Endothelial cell of umbilical vein (primary cell): ENCODE data around the gene FCN1. TPM values are rescaled to one million over a fixed set of nuclear protein-coding genes. Genes with fewer than 3 reads are reported as not detected.

Source experiments
- BruUV-seq: library from RNA; stranded (reverse); fragments of 400-500 nt; replicated peaks from 2 replicates; lab custom pipeline; 2021; lab: Mats Ljungman, UMichigan
- CTCF ChIA-PET: fragments of 300-600, 350-600 bp; sonication (Branson Sonifier 250); formaldehyde crosslinking; loops from one replicate; lab custom pipeline; 2021; ENCODE audit warnings: antibody characterized with exemption, inconsistent platforms; lab: Charles Lee
- POLR2A ChIA-PET: fragments of 300-600, 350-600 bp; sonication (Branson Sonifier 250); formaldehyde crosslinking; loops from one replicate; lab custom pipeline; 2021; ENCODE audit warnings: antibody characterized with exemption, inconsistent platforms; lab: Charles Lee
- DNase-seq: peaks from one replicate; pipeline ENCODE4 v3.0.0-alpha.2; 2011; ENCODE audit warnings: low read depth, low spot score
- FAIRE-seq: peaks from 2 replicates; lab custom pipeline; 2011; peaks lifted over from hg19 to GRCh38; lab: Jason Lieb, UNC
- H2AFZ ChIP-seq: 2 replicates; pipeline ENCODE4 v1.6.0; 2012; ENCODE audit warnings: low read depth, low read length, control low read depth, inconsistent platforms
- H3K27ac ChIP-seq: 2 replicates; pipeline ENCODE4 v1.5.1; 2011; ENCODE audit warnings: low read depth, mild to moderate bottlenecking, control low read depth, low read length, moderate library complexity; ENCODE audit not compliant: insufficient read depth
- H3K27me3 ChIP-seq, 2 experiments: 2 replicates each; pipeline versions ENCODE4 v1.6.0 to v1.6.1; 2011; ENCODE audit warnings: low read length in 2 of 2, mixed read lengths in 1 of 2; ENCODE audit not compliant: control insufficient read depth in 2 of 2, insufficient read depth in 2 of 2
- H3K36me3 ChIP-seq, 2 experiments: 2 replicates in 1 of 2; 3 replicates in 1 of 2; pipeline ENCODE4 v1.5.1; 2011; ENCODE audit warnings: low read length in 2 of 2, mild to moderate bottlenecking in 1 of 2, moderate library complexity in 1 of 2; ENCODE audit not compliant: control insufficient read depth in 2 of 2, insufficient read depth in 2 of 2; ENCODE audit errors: extremely low read depth in 1 of 2
- H3K4me1 ChIP-seq: 3 replicates; pipeline ENCODE4 v1.5.1; 2011; ENCODE audit warnings: mild to moderate bottlenecking, low read length; ENCODE audit not compliant: control insufficient read depth, insufficient read depth; ENCODE audit errors: extremely low read depth
- H3K4me2 ChIP-seq: 2 replicates; pipeline ENCODE4 v1.6.1; 2011; ENCODE audit warnings: low read length, control low read depth, mixed read lengths; ENCODE audit not compliant: insufficient read depth
- H3K4me3 ChIP-seq, 3 experiments: fragments of 200-600 bp in 1 of 3; sonication (generic), shearing (Covaris generic) in 1 of 3; replicated peaks in 1 of 3; 2 replicates each; pipeline ENCODE4 v1.5.1; 2011 to 2016; ENCODE audit warnings: control low read depth in 3 of 3, low read length in 3 of 3, mild to moderate bottlenecking in 2 of 3, inconsistent platforms in 1 of 3, low read depth in 1 of 3, moderate library complexity in 1 of 3; ENCODE audit not compliant: insufficient read depth in 1 of 3
- H3K79me2 ChIP-seq: 2 replicates; pipeline ENCODE4 v1.6.0; 2012; ENCODE audit warnings: low read length, inconsistent platforms; ENCODE audit not compliant: control insufficient read depth, insufficient read depth
- H3K9ac ChIP-seq: replicated peaks from 2 replicates; pipeline ENCODE3; 2011; ENCODE audit warnings: low read length, control low read depth; ENCODE audit not compliant: insufficient read depth; ENCODE audit errors: extremely low read depth
- H3K9me1 ChIP-seq: replicated peaks from 3 replicates; pipeline ENCODE4 v1.6.0; 2011; ENCODE audit warnings: mild to moderate bottlenecking, low read length; ENCODE audit not compliant: control insufficient read depth, insufficient read depth; ENCODE audit errors: extremely low read depth
- H3K9me3 ChIP-seq: replicated peaks from 2 replicates; pipeline ENCODE4 v1.5.1; 2012; ENCODE audit warnings: low read length, inconsistent platforms; ENCODE audit not compliant: control insufficient read depth, insufficient read depth
- H4K20me1 ChIP-seq: replicated peaks from 2 replicates; pipeline ENCODE3; 2011; ENCODE audit warnings: mild to moderate bottlenecking, low read length; ENCODE audit not compliant: control insufficient read depth, insufficient read depth; ENCODE audit errors: extremely low read depth
- CTCF ChIP-seq, 2 donors: IDR thresholded peaks; 1 replicate in 1 of 2; 2 replicates in 1 of 2; pipeline ENCODE4 v1.5.1; 2011; ENCODE audit warnings: low read length in 2 of 2, mild to moderate bottlenecking in 2 of 2, moderate library complexity in 2 of 2, control low read depth in 1 of 2, inconsistent platforms in 1 of 2, low read depth in 1 of 2; ENCODE audit not compliant: insufficient read depth in 1 of 2; ENCODE audit errors: extremely low read depth in 1 of 2
- EZH2 ChIP-seq: IDR thresholded peaks from 2 replicates; pipeline ENCODE4 v1.6.1; 2012; ENCODE audit warnings: borderline replicate concordance, low read depth, mild to moderate bottlenecking, moderate library complexity, low read length, inconsistent platforms; ENCODE audit not compliant: severe bottlenecking
- FOS ChIP-seq: IDR thresholded peaks from 2 replicates; pipeline ENCODE4 v1.6.1; 2011; ENCODE audit warnings: mild to moderate bottlenecking, low read length, moderate library complexity, borderline replicate concordance; ENCODE audit not compliant: insufficient read depth
- GATA2 ChIP-seq: IDR thresholded peaks from 2 replicates; pipeline ENCODE4 v1.7.0; 2011; ENCODE audit warnings: low read depth, mild to moderate bottlenecking, moderate library complexity, mixed read lengths, low read length; ENCODE audit not compliant: insufficient read length, insufficient read depth
- JUN ChIP-seq: IDR thresholded peaks from 2 replicates; pipeline ENCODE4 v1.6.1; 2011; ENCODE audit warnings: borderline replicate concordance, low read depth; ENCODE audit not compliant: insufficient read length, insufficient read depth
- MAX ChIP-seq: IDR thresholded peaks from 2 replicates; pipeline ENCODE4 v1.6.1; 2011; ENCODE audit not compliant: insufficient read depth, insufficient read length
- MYC ChIP-seq: IDR thresholded peaks from one replicate; pipeline ENCODE4 v1.6.1; 2011; ENCODE audit warnings: mild to moderate bottlenecking, low read depth, low read length
- POLR2A ChIP-seq: IDR thresholded peaks from 2 replicates; pipeline ENCODE4 v1.6.1; 2012; ENCODE audit warnings: low read depth, mild to moderate bottlenecking, control low read depth, low read length
- POLR2AphosphoS5 ChIP-seq: IDR thresholded peaks from 2 replicates; pipeline ENCODE4 v1.6.1; 2012; ENCODE audit warnings: low read depth, mild to moderate bottlenecking, control low read depth, low read length, moderate library complexity; ENCODE audit not compliant: insufficient read depth
- dilution Hi-C: fragments of 300-500 bp; cut with MboI; formaldehyde crosslinking; loops from one replicate; pipeline ENCODE4 v1.15.0; 2019; ENCODE audit warnings: low sequenced_read_pairs; ENCODE audit not compliant: extremely low pct_ligation_motif_present
- intact Hi-C: fragments of 100-400 bp; cut with micrococcal nuclease; formaldehyde crosslinking; loops from one replicate; pipeline ENCODE4 v1.10.0; 2022
- polyA plus RNA-seq, 4 experiments: library from polyadenylated mRNA; depleted of rRNA in 3 of 4; stranded (reverse) in 3 of 4; unstranded in 1 of 4; fragments of >200 nt; gene quantifications; 2 replicates each; pipeline versions ENCODE4 v1.2.1 to v1.2.3, GENCODE V29; 2011 to 2012; ENCODE audit warnings: missing spikeins in 1 of 4
- total RNA-seq: library from RNA; stranded (reverse); gene quantifications from 2 replicates; pipeline ENCODE4 v1.2.3, GENCODE V29; 2021

FCN1 gene
- total and polyA plus RNA-seq, 2 donors (not counting 3 experiments of a cell fraction or from before 2014, with no cell fraction given): not detected

GRCh38 chr9:134966270-134966669, 48.6 kb upstream of the FCN1 start:
- H3K9me3 ChIP-seq: no peaks in the 10 kb centered on the region
- no TSS peak for BruUV-seq
- H4K20me1 ChIP-seq: no peaks in the 10 kb centered on the region
- no peaks in the 10 kb centered on the region for H3K36me3 ChIP-seq
- no peaks in the 10 kb centered on the region for H3K27me3 ChIP-seq
- no peak overlapping the region for H3K27ac ChIP-seq
- TF ChIP-seq JUN (no peak), FOS (no peak), EZH2 (no peak), POLR2A (no peak), POLR2AphosphoS5 (no peak), MAX (no peak), MYC (no peak), GATA2 (no peak), CTCF (IDR thresholded peaks at IDR 0.05; ENCODE audit: extremely low read depth in 1 of 2, insufficient read depth in 1 of 2, low read depth in 1 of 2, low read length in 2 of 2) (no peak)
- H3K4me2 ChIP-seq: no peak overlapping the region
- intact Hi-C loops: no loop called here
- ChIA-PET CTCF (no interaction called here), POLR2A (no interaction called here)
- H3K79me2 ChIP-seq: no peaks in the 10 kb centered on the region
- H2AFZ ChIP-seq: no peak overlapping the region
- H3K4me1 ChIP-seq: no peaks in the 10 kb centered on the region
- dilution Hi-C loops: no loop called here
- H3K9me1 ChIP-seq: no peaks in the 10 kb centered on the region
- no peak overlapping the region for H3K4me3 ChIP-seq
- DNase-seq (no peak), FAIRE-seq (no peak)
- H3K9ac ChIP-seq: no peak overlapping the region
